ENCODE measurements around the gene CIAPIN1.
"Not testable (repeated sequence)": the region's sequence is repeated elsewhere in the genome, so short reads cannot be mapped to it uniquely, and the experiment has no call there.

CIAPIN1 gene

GRCh38 chr16:57409870-57410587 is 37.2 kb downstream of the CIAPIN1 start:
- H3K36me3 ChIP-seq (ENCODE audit: control insufficient read depth, insufficient read depth, low read length): no peaks in the 10 kb centered on the region
- no peak overlapping the region for H3K9ac ChIP-seq (ENCODE audit: low read length)
- no peaks in the 10 kb centered on the region for H3K9me3 ChIP-seq (ENCODE audit: control insufficient read depth, low read length)
- H3K4me3 ChIP-seq (ENCODE audit: low read length): no peak overlapping the region
- peaks cover 2% of the 10 kb centered on the region for H3K27me3 ChIP-seq (ENCODE audit: control insufficient read depth, insufficient read depth, low read length)
- H3K4me1 ChIP-seq (ENCODE audit: control insufficient read depth, insufficient read depth, low read length): peaks cover 8% of the 10 kb centered on the region

GRCh38 chr16:57409065-57409464 is 38.1 kb downstream of the CIAPIN1 start:
- H3K27me3 ChIP-seq (ENCODE audit: control insufficient read depth, insufficient read depth, low read length): peaks cover 2% of the 10 kb centered on the region
- no peaks in the 10 kb centered on the region for H3K36me3 ChIP-seq (ENCODE audit: control insufficient read depth, insufficient read depth, low read length)
- H3K4me3 ChIP-seq (ENCODE audit: low read length): no peak overlapping the region
- H3K4me1 ChIP-seq (ENCODE audit: control insufficient read depth, insufficient read depth, low read length): peaks cover 8% of the 10 kb centered on the region
- H3K9me3 ChIP-seq (ENCODE audit: control insufficient read depth, low read length): no peaks in the 10 kb centered on the region
- H3K9ac ChIP-seq (ENCODE audit: low read length): no peak overlapping the region

- Histone ChIP-seq H3K36me3 (ENCODE audit: control insufficient read depth, insufficient read depth, low read length) (no peaks in the 10 kb centered on the region), H3K9ac (ENCODE audit: low read length) (no peak overlapping the region), H3K4me1 (ENCODE audit: control insufficient read depth, insufficient read depth, low read length) (peaks cover 8% of the 10 kb centered on the region), H3K27me3 (ENCODE audit: control insufficient read depth, insufficient read depth, low read length) (no peaks in the 10 kb centered on the region), H3K9me3 (ENCODE audit: control insufficient read depth, low read length) (no peaks in the 10 kb centered on the region), H3K4me3 (ENCODE audit: low read length) (no peak overlapping the region)
Measured at GRCh38 chr16:57407521-57408353, 39.4 kb downstream of the CIAPIN1 start.

GRCh38 chr16:57406881-57407280 is 40.3 kb downstream of the CIAPIN1 start:
- Histone ChIP-seq H3K36me3 (ENCODE audit: control insufficient read depth, insufficient read depth, low read length) (no peaks in the 10 kb centered on the region), H3K9me3 (ENCODE audit: control insufficient read depth, low read length) (no peaks in the 10 kb centered on the region), H3K9ac (ENCODE audit: low read length) (no peak overlapping the region), H3K4me1 (ENCODE audit: control insufficient read depth, insufficient read depth, low read length) (peaks cover 8% of the 10 kb centered on the region), H3K4me3 (ENCODE audit: low read length) (no peak overlapping the region), H3K27me3 (ENCODE audit: control insufficient read depth, insufficient read depth, low read length) (no peaks in the 10 kb centered on the region)

- no peak overlapping the region for H3K9ac ChIP-seq (ENCODE audit: low read length)
- H3K27me3 ChIP-seq (ENCODE audit: control insufficient read depth, insufficient read depth, low read length): no peaks in the 10 kb centered on the region
- H3K9me3 ChIP-seq (ENCODE audit: control insufficient read depth, low read length): no peaks in the 10 kb centered on the region
- H3K4me3 ChIP-seq (ENCODE audit: low read length): no peak overlapping the region
- peaks cover 8% of the 10 kb centered on the region for H3K4me1 ChIP-seq (ENCODE audit: control insufficient read depth, insufficient read depth, low read length)
- no peaks in the 10 kb centered on the region for H3K36me3 ChIP-seq (ENCODE audit: control insufficient read depth, insufficient read depth, low read length)
Measured at GRCh38 chr16:57405097-57405496, 42.1 kb downstream of the CIAPIN1 start.

- H3K9me3 ChIP-seq (ENCODE audit: control insufficient read depth, low read length): no peaks in the 10 kb centered on the region
- no peak within 1 kb of the TSS for H3K9ac ChIP-seq (ENCODE audit: low read length)
- H3K27me3 ChIP-seq (ENCODE audit: control insufficient read depth, insufficient read depth, low read length): no peaks in the 10 kb centered on the region
- no peak within 1 kb of the TSS for H3K4me3 ChIP-seq (ENCODE audit: low read length)
- H3K4me1 ChIP-seq (ENCODE audit: control insufficient read depth, insufficient read depth, low read length): no peaks in the 10 kb centered on the region
- no peaks in the 10 kb centered on the region for H3K36me3 ChIP-seq (ENCODE audit: control insufficient read depth, insufficient read depth, low read length)
Measured at GRCh38 chr16:57403965-57404817, 43.0 kb downstream of the CIAPIN1 start, which contains the start of gene CCL17. CCL17 (plus strand) TSS chr16:57404767; CDS start chr16:57413933, 9,166 bp downstream.

- no peaks in the 10 kb centered on the region for H3K9me3 ChIP-seq (ENCODE audit: control insufficient read depth, low read length)
- no peak overlapping the region for H3K4me3 ChIP-seq (ENCODE audit: low read length)
- H3K9ac ChIP-seq (ENCODE audit: low read length): no peak overlapping the region
- H3K4me1 ChIP-seq (ENCODE audit: control insufficient read depth, insufficient read depth, low read length): peaks cover 9% of the 10 kb centered on the region
- no peaks in the 10 kb centered on the region for H3K27me3 ChIP-seq (ENCODE audit: control insufficient read depth, insufficient read depth, low read length)
- H3K36me3 ChIP-seq (ENCODE audit: control insufficient read depth, insufficient read depth, low read length): no peaks in the 10 kb centered on the region
Measured at GRCh38 chr16:57401943-57402640, 45.1 kb downstream of the CIAPIN1 start.

- H3K9ac ChIP-seq (ENCODE audit: low read length); H3K4me3 ChIP-seq (ENCODE audit: low read length); H3K9me3 ChIP-seq (ENCODE audit: control insufficient read depth, low read length); H3K36me3 ChIP-seq (ENCODE audit: control insufficient read depth, insufficient read depth, low read length); H3K27me3 ChIP-seq (ENCODE audit: control insufficient read depth, insufficient read depth, low read length): not testable (repeated sequence)
- H3K4me1 ChIP-seq (ENCODE audit: control insufficient read depth, insufficient read depth, low read length): peaks cover 27% of the 10 kb centered on the region
Measured at GRCh38 chr16:57397493-57397892, 49.7 kb downstream of the CIAPIN1 start.

- Histone ChIP-seq H3K4me1 (ENCODE audit: control insufficient read depth, insufficient read depth, low read length) (peaks cover 29% of the 10 kb centered on the region), H3K36me3 (ENCODE audit: control insufficient read depth, insufficient read depth, low read length) (no peaks in the 10 kb centered on the region), H3K9ac (ENCODE audit: low read length) (no peak overlapping the region), H3K9me3 (ENCODE audit: control insufficient read depth, low read length) (no peaks in the 10 kb centered on the region), H3K27me3 (ENCODE audit: control insufficient read depth, insufficient read depth, low read length) (no peaks in the 10 kb centered on the region), H3K4me3 (ENCODE audit: low read length) (no peak overlapping the region)
Measured at GRCh38 chr16:57396786-57397185, 50.4 kb downstream of the CIAPIN1 start.

- no peaks in the 10 kb centered on the region for H3K27me3 ChIP-seq (ENCODE audit: control insufficient read depth, insufficient read depth, low read length)
- peaks cover 37% of the 10 kb centered on the region for H3K4me1 ChIP-seq (ENCODE audit: control insufficient read depth, insufficient read depth, low read length)
- H3K9ac ChIP-seq (ENCODE audit: low read length): no peak overlapping the region
- H3K4me3 ChIP-seq (ENCODE audit: low read length): no peak overlapping the region
- no peaks in the 10 kb centered on the region for H3K36me3 ChIP-seq (ENCODE audit: control insufficient read depth, insufficient read depth, low read length)
- H3K9me3 ChIP-seq (ENCODE audit: control insufficient read depth, low read length): no peaks in the 10 kb centered on the region
Measured at GRCh38 chr16:57395026-57395425, 52.2 kb downstream of the CIAPIN1 start.

GRCh38 chr16:57394444-57394843 is 52.7 kb downstream of the CIAPIN1 start:
- no peaks in the 10 kb centered on the region for H3K36me3 ChIP-seq (ENCODE audit: control insufficient read depth, insufficient read depth, low read length)
- no peaks in the 10 kb centered on the region for H3K27me3 ChIP-seq (ENCODE audit: control insufficient read depth, insufficient read depth, low read length)
- H3K4me3 ChIP-seq (ENCODE audit: low read length): no peak overlapping the region
- H3K4me1 ChIP-seq (ENCODE audit: control insufficient read depth, insufficient read depth, low read length): peaks cover 37% of the 10 kb centered on the region
- no peak overlapping the region for H3K9ac ChIP-seq (ENCODE audit: low read length)
- no peaks in the 10 kb centered on the region for H3K9me3 ChIP-seq (ENCODE audit: control insufficient read depth, low read length)

Measured in mucosa of stomach (tissue), 1 donor.